SK-N-MC (cell line): Measurements from ENCODE around the gene COLGALT1.
"Not testable (repeated sequence)": the region's sequence is repeated elsewhere in the genome, so short reads cannot be mapped to it uniquely, and the experiment has no call there.

ENCODE experiments used
- EZH2 ChIP-seq: fragments of 200-600 bp; sonication (generic); IDR thresholded peaks from one replicate; pipeline ENCODE4 v1.6.1; 2017; ENCODE audit warnings: antibody characterized with exemption
- FOXP2 ChIP-seq: optimal IDR thresholded peaks from 2 replicates; pipeline ENCODE3; 2011; ENCODE audit warnings: mild to moderate bottlenecking, moderate library complexity; ENCODE audit not compliant: insufficient read depth; ENCODE audit errors: extremely low read length, control extremely low read depth
- POLR2AphosphoS5 ChIP-seq: IDR thresholded peaks from 2 replicates; pipeline ENCODE4 v1.6.1; 2012; ENCODE audit warnings: mild to moderate bottlenecking, low read depth, low read length, borderline replicate concordance

GRCh38 chr19:17552735-17553134, 2.7 kb upstream of the COLGALT1 start:
- TF ChIP-seq POLR2AphosphoS5, EZH2, FOXP2: not testable (repeated sequence)
